GM18873 (cell line): ENCODE measurements around the gene HGFAC.

ENCODE experiments used
- ATAC-seq: cut with Tn5 transposase; IDR thresholded peaks from one replicate; pipeline ENCODE4 v1.9.1; 2021; ENCODE audit warnings: mild to moderate bottlenecking, moderate library complexity, moderate number of reproducible peaks; ENCODE audit not compliant: unreplicated experiment, low FRiP score

HGFAC gene

DNA sequence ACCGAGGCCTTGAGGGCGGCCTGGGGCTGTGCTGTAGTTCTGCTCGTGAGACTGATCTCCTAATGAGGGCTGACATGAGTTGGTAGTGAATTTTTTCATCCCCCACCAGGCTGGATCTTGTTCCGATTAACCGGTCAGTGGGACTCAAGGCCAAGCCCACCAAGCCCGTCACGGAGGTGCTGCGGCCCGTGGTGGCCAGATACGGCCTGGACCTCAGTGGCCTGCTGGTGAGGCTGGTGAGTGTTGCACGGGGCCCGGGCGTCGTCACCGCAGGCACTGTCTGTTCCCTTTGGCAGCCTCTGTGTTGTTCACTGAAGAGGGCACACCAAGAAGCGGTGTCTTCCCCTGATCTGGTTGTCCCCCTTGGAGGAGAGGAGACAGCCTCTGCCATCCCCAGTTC lies 18.4 kb upstream of the HGFAC start:
- ATAC-seq: no peak

DNA sequence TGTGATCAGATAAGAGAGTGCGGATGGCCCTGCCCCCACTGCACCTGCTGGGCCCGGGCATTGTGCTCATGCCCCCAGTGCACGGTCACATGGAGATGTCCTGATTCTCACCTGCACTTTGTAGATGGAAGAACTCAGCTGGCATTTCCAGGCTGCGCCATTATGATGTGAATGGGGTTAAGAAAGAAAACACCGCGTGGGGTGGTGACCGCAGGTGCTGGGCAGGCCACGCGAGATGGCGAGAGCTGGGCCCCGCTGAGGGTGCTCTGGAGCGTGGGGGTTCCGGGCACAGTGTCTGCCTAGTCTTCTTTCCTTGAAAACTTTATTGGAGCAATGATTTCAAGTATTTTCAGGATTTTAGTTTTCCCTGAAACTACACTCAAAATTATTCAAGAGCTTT lies 17.8 kb upstream of the HGFAC start:
- no peak for ATAC-seq

DNA sequence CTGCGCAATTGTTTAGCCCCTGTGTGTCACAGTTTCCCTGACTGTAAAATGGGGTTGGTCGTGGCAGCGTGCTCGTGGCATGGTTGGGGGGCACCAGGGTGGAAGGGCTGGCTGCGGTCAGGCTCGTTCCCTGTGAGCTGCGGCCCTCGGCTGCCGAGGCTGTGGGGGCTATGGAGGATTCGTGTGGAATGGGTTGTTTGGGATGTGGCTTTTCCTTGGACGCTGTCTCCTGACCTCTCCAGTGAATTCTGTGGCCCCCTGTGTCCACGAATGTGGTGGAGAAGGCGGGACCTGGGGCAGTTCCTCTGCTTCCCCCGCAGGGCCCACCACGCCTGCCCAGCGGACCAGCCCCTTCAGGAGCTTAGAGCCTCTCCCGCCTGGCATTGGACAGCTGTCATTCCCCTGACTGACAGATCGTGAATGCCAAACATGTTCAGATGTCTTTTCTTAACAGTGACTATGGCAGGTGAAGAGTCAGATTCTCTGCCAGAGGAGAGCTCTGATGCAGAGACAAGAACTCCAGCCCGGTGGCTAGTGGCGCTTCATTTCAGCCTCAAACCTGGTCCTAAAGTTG lies 17.2 kb upstream of the HGFAC start:
- ATAC-seq: no peak

DNA sequence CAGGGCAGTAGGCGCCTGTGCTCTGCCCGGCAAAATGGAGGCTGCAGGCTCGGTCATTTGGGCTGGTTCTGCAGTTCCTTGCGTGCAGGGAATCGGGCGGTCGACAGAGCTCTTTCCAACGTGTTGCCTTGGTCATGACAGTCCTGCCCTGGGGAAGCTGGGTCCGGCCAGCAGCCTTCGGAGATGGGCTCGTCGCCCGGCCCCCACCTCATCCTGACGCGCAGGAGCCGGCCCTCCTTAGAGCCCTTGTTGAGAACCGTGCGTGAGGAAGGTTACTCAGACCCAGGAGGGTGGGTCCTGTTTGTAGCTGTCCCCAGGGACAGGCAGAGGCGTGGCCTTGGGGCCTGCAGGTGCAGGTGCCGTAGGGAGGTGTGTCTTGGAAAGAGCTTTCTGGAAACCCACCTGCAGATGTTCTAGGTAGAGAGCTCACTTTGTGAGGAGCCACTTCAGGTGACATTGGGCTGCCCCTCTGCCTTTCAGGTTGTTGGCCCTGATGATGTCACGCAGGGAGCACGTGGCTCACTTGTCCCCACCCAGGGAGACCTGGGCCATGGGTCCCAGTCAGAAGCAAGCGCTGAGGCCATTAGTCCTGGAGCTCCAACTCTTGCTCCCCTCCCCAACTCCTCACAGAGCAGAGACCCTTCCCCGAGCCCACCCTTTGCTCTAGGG lies 15.2 kb upstream of the HGFAC start:
- ATAC-seq: no peak

DNA sequence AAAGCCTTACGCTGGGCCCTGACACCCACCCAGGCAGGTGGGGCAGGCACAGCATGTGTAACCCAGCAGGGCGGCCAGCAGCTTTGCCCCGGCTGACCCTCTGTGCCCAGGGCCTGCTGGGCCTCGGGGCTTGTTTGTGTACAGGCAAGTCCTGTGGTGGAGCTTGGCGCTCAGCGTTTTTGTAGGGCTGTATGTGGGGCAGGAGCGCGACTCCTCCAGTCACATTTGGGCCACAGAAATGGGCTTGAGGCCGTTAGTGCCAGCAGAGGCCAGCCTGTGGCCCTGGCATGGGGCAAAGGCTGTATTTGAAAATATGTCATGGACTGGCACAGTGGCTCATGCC lies 14.7 kb upstream of the HGFAC start:
- no peak for ATAC-seq

DNA sequence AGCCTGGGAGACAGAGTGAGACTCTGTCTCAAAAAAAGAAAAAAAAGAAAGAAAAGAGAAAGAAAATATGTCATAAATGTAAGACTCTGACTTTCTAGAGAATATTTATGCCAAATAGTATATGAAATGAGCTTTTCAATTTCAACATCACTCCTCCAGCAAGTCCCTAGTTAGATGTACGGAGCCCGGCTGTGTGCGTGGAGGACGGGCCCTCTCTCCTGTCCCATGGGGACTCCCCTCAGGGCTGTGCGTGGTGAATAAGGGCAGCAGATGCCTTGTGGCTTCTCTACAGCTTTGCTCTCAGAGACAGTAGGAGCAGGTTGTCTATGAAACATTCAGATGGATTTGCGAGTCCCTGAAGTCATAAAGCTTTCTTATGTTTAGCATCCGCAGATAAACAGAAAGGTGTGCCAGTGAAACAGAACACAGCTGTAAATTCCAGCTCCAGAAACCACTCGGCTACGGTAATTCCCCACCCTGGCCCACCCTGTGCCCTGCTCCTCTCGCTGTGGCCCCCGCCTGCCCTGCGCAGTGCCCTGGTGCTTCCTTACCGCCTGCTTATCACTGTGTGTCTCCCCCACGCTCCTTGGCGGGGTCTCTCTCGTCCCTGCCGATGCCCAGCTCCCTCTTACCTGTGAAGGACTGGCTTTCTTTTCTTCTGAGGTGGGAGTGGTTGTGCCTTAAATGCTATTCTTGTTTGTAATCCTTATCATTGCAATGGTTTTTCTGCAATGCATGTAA lies 13.9 kb upstream of the HGFAC start:
- ATAC-seq: no peak

DNA sequence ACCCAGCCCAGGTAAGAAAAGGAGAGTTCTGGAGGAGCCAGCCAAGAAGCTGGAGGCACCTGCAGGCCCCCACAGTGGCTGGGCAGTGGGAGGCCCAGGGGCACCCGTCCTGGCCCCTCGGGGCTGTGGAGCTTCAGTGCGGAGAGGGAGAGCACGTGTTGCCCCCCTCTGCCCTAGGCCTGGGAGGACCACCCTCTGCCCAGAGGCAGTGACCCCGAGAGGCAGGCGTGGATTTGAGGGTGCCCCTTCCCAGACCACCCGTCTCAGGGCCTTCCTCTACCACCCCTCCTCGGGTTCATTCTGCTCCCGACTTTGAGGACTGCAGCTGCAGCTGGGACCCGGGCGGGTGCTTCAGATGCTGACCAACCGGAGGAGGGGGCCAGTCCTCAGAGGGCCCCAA lies 12.1 kb upstream of the HGFAC start:
- no peak for ATAC-seq

DNA sequence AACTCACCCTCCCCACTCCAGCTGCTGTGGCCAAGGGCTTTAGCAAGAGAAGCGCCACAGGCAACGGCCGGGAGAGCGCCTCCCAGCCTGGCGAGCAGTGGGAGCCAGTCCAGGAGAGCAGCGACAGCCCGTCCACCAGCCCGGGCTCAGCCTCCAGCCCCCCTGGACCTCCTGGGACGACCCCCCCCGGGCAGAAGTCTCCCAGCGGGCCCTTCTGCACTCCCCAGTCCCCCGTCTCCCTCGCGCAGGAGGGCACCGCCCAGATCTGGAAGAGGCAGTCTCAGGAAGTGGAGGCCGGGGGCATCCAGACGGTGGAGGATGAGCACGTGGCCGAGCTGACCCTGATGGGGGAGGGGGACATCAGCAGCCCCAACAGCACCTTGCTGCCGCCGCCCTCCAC lies 11.2 kb upstream of the HGFAC start:
- no peak for ATAC-seq

DNA sequence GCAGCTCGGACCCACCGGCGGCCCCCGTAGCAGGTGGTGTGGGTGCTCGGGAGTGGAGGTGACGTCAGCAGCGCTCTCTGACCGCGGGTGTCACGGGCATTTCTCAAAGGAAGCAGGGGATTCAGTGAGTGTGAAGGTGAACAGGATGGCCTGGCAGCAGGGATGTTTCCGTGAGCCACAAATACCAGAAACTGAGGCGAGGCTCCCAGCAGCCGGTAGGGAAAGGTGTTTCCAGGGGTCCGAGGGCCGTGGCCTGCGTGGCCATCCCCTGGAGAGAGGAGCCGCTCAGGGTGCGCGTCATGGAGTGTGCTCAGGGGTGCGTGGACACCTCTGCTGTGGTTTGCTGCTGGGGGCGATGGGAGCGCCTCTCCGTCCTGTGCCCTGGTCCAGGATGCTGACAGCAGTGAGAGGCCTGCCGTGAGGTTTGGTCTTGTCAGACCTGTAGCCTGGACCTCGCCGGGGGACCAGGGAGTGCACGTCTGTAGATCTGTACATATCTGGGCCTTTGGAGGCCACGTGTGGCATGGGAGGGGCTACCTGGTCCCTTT lies 10.2 kb upstream of the HGFAC start:
- ATAC-seq: no peak

DNA sequence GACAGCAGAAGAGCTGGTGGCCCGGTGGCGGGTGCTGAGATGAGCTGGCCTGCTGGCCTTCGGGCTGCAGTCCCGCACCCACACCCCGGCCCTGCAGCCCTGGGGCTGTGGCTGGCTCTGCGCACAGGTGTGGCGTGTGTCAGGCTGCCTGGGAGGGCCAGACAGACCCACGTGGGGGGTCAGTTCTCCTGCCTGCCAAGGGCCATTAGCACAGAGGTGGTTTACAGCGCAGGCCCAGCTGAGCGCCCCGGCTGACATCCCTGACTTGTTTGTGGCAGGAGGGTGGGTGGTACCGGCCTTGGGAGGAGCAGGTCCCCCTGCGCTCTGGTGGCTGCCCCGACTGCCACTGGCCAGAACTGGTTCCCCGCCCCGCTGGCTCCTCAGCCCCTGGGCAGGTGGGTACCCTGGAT lies 9.4 kb upstream of the HGFAC start:
- ATAC-seq: no peak

DNA sequence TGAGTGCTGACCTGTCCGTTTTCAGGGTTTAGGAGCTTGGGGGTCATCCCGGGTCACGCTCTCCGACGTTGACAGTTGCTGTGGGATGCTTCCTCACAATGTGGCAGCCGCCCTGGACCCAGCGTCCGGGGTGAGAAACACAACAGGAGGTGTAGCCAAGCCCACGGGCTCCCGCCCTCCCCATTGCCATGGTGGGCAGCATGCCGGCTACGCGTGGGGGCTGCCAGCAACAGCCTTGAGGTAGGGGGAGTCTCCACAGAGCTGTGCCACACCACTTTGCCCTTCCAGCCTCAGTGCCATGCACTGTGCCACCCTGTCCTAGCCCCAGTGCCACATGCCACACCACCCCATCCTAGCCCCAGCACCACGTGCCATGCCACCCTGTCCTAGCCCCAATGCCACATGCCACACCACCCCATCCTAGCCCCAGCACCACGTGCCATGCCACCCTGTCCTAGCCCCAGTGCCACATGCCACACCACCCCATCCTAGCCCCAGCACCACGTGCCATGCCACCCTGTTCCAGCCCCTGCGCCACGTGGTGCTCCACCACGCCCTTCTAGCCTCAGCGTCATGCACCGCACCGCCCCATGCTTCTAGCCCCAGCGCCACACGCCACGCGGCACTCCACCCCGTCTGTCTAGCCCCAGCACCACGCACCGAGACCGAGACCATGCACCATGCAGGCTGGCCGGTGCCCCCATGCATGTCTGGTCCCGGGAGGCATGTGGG lies 8.5 kb upstream of the HGFAC start:
- no peak for ATAC-seq

DNA sequence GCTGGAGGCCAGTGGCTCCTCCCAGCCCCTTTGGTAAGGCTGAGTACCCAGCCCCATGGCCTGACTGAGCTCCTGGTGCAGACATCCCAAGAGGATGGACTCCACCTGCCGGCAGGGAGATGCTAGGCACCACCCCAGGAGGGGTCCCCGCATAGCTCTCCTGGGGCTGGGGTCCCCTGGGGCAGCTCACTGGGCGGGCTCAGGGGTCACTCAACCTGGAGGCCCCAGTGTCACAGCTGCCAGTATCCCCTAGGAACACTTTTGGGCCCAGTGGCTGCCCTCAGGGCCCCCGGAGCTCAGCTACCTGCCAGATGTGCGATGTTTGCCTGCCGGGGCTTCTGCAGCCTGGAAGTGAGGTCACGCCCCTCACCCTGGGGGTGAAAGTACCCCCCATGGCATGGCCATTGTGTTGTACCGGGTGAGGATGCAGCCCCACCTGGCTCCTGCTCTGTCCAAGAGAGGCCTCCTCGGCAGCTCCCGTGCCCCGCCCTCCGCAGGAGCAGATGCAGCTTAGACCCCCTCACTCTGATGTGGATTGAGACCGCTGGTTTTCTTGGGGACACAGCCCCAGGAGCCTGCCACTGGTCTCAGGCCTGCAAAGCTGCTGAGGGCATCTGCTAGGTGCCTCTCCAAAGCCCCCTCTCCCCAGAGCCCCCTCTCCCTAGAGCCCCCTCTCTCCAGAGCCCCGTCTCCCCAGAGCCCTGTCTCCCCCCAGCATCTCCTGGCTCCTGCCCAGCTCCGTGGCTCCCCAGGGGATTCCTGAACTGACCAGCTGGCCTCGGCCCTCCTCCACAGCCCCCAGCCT lies 6.7 kb upstream of the HGFAC start:
- no peak for ATAC-seq

DNA sequence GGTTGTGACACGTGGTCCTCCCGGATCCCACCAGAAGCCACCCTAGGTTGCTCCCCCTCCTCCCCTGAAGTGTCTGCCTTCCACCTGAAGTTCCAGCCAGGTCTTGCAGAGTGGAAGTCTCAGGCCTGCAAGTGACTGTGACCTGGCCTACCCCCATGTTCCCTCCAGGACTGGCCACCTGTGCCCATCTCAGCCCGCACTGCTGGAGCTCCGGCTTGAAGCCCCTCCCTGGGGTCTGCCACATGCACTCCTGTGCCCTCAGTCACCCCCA lies 6.1 kb upstream of the HGFAC start:
- no peak for ATAC-seq

DNA sequence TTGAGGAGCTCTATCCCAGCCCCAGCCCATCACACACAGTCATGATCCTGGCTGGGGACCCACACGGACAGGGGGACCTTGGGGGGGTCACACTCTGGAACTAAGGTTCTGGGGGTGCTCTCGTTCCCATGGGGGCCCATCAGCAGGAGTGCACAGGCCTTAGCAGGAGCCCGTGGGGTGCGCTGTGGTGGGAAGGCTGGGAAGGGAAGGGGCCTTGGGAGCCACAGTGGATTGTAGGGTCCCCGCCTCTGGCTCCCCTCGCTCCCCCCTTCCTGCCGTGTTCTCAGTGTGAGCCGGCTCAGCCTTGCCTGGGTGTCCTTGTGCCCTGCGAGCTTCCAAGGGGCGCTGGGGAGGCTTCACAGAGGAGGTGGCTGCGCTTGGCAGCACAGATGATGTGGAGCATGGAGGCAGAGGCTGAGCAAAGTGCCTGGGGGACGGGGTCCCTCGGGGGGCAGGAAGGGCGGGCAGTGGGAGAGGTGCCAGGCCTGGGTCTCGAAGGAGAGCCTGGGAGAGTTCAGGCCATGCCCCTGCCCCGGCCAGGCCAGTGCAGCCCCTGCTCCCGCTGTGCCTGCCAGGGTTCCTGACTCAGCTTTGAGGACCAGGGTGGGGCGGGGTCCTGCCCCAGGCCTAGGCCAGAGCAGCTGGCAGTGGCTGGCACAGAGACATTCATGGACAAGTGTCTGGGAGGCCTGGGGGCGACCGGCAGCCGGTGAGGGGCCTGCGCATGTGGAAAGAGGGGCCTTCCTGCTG lies 5.5 kb upstream of the HGFAC start:
- ATAC-seq: no peak

DNA sequence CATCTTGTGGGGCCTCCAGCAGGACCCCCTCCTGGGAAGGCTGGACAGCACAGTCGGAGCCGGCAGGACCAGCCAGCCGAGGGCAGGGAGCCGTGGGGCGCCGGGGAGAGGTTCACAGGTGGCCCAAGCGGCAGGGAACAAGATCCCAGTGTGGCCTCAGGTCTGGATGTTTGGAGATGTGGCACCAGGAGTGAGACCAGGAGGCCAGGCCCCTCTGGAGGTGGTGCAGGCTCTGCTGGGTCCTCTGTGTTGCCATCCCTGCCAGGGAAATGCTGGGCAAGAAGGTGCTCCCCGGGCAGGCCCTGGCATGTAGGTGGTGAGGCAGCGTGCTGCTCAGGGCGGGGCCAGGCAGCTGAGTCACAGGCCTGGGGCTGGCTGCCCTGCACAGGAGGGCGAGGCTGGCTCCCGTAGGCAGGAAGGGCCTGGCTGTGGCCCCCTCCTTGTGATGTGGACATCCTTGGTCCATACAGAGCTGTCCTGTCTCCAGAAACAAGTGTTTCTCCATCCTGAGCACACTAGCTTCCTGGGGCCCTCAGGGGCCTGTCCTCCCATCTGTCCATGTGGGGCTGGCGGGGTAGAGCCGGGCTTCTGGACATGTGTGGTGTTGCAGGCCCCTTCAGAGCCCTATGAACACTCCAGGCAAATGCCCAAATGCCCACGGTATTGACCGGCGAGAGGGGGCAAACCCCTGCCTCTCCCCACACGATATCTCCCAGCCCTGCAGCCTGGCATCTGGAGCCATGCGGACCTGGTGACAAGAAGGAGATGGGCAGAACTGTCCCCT lies 4.8 kb upstream of the HGFAC start:
- ATAC-seq: no peak

DNA sequence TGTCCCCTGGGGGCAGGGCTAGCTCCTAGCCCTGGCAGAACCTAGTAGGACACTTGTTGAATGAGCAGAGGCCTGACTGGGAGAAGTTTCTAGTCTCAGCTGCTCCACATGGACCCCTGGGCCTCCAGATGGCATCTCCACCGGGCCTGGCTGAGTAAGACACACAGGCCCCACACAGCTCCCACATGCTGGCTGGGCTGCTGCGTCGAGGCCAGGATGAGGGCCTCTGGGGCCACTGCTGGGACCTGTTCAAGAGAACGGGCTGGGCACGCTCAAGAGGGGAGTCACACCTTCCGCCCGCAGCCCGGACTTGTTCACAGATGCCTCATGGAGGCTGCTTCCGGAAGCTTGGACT lies 4.2 kb upstream of the HGFAC start:
- ATAC-seq: no peak

DNA sequence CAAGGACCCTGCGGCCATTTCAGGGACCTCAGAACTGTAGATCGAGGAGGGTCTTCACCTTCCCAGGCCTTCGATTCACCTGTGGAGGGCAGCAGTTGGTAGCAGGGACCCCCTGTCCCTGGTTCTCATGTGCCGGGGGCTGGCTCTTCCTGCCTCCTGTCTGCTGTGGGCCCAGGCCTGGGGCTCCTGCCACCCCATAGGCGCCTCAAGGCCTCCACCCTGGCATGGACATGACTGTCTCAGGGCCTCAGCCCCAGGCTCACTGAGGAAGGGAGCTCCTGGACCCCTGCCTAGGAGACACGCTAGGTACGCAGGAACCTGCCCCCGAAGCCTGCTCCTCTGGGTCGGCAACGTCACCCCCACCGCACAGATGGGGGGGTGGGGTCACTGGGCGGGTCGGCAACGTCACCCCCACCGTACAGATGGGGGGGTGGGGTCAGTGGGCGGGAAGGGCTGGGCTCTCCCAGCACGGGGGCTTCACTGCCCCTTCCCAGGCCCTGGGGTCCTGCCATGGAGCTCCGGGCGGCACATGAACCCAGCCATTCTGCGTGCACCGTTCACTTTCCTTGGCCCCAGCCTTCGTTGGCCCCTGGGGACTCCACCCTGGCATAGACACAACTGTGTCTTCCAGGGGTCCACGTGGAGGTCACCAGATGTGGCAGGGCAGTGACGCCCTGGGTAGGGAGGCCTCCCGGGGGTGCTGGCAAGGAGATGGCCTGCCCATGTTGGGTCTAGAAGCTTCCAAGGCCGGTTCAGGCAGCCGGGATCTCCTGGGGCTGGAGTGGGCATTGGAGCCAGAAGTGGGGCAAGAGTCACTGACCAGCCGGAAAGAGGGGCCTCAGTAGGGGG lies 3.5 kb upstream of the HGFAC start:
- no peak for ATAC-seq

DNA sequence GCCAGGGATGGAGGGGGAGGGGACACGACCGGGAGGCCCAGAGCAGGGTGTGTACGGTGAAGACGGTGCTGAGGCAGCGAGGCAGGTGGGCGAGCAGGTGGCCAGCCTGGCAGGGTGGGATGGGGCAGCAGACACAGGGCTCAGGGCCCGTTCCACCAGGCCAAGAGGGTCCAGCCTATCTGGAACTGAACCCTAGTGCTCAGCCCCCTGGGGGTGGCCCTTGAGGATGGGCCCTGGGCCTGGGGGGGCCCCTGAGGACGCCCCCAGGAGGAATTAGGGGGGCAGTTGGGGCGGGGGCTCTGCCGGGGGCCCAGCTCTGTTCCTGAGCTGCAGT lies 3.0 kb upstream of the HGFAC start:
- ATAC-seq: no peak

DNA sequence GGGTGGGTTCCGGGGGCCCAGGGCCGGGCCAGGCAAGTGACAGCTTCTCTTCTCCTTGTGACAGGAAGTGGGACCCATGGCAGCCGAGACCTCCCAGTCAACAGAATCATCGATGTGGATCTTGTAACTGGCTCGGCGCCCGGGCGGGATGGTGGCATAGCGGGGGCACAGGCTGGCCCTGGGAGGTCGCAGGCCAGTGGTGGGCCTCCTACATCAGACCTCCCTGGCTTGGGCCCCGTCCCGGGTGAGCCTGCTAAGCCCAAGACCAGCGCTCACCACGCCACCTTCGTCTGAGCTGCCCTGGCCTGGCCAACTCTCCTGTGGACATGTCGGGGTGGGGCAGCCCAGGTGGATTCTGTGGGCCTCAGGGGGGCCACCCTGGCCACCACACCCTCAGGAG lies 2.4 kb upstream of the HGFAC start:
- ATAC-seq: no peak
